MM.1S (cell line): Measurements from ENCODE around the gene CRYZL1.

Experiments
- CTCF ChIP-seq: fragments of 300-600 bp; sonication (generic); IDR thresholded peaks from 2 replicates; pipeline ENCODE4 v1.5.1; 2016; ENCODE audit warnings: antibody characterized with exemption, low read length, mixed read lengths
- EZH2 ChIP-seq: fragments of 300-600 bp; sonication (generic); optimal IDR thresholded peaks from 2 replicates; pipeline ENCODE3; 2017; ENCODE audit warnings: low read depth, mild to moderate bottlenecking, antibody characterized with exemption, low read length, mixed read lengths

GRCh38 chr21:33552093-33552998, 89.2 kb downstream of the CRYZL1 start:
- no peak for TF ChIP-seq CTCF
- TF ChIP-seq EZH2: no peak
